Endothelial cell of umbilical vein (primary cell): ENCODE measurements around the gene ST13. TPM values are rescaled to one million over a fixed set of nuclear protein-coding genes. Genes with fewer than 3 reads are reported as not detected.

Experiments used
- BruUV-seq: library from RNA; stranded (reverse); fragments of 400-500 nt; replicated peaks from 2 replicates; lab custom pipeline; 2021; lab: Mats Ljungman, UMichigan
- CTCF ChIA-PET: fragments of 300-600, 350-600 bp; sonication (Branson Sonifier 250); formaldehyde crosslinking; loops from one replicate; lab custom pipeline; 2021; ENCODE audit warnings: antibody characterized with exemption, inconsistent platforms; lab: Charles Lee
- POLR2A ChIA-PET: fragments of 300-600, 350-600 bp; sonication (Branson Sonifier 250); formaldehyde crosslinking; loops from one replicate; lab custom pipeline; 2021; ENCODE audit warnings: antibody characterized with exemption, inconsistent platforms; lab: Charles Lee
- DNase-seq: peaks from one replicate; pipeline ENCODE4 v3.0.0-alpha.2; 2011; ENCODE audit warnings: low read depth, low spot score
- FAIRE-seq: peaks from 2 replicates; lab custom pipeline; 2011; peaks lifted over from hg19 to GRCh38; lab: Jason Lieb, UNC
- H2AFZ ChIP-seq: 2 replicates; pipeline ENCODE4 v1.6.0; 2012; ENCODE audit warnings: low read depth, low read length, control low read depth, inconsistent platforms
- H3K27ac ChIP-seq: 2 replicates; pipeline ENCODE4 v1.5.1; 2011; ENCODE audit warnings: low read depth, mild to moderate bottlenecking, control low read depth, low read length, moderate library complexity; ENCODE audit not compliant: insufficient read depth
- H3K27me3 ChIP-seq, 2 experiments: 2 replicates each; pipeline versions ENCODE4 v1.6.0 to v1.6.1; 2011; ENCODE audit warnings: low read length in 2 of 2, mixed read lengths in 1 of 2; ENCODE audit not compliant: control insufficient read depth in 2 of 2, insufficient read depth in 2 of 2
- H3K36me3 ChIP-seq, 2 experiments: 2 replicates in 1 of 2; 3 replicates in 1 of 2; pipeline ENCODE4 v1.5.1; 2011; ENCODE audit warnings: low read length in 2 of 2, mild to moderate bottlenecking in 1 of 2, moderate library complexity in 1 of 2; ENCODE audit not compliant: control insufficient read depth in 2 of 2, insufficient read depth in 2 of 2; ENCODE audit errors: extremely low read depth in 1 of 2
- H3K4me1 ChIP-seq: 3 replicates; pipeline ENCODE4 v1.5.1; 2011; ENCODE audit warnings: mild to moderate bottlenecking, low read length; ENCODE audit not compliant: control insufficient read depth, insufficient read depth; ENCODE audit errors: extremely low read depth
- H3K4me2 ChIP-seq: 2 replicates; pipeline ENCODE4 v1.6.1; 2011; ENCODE audit warnings: low read length, control low read depth, mixed read lengths; ENCODE audit not compliant: insufficient read depth
- H3K4me3 ChIP-seq, 3 experiments: fragments of 200-600 bp in 1 of 3; sonication (generic), shearing (Covaris generic) in 1 of 3; replicated peaks in 1 of 3; 2 replicates each; pipeline ENCODE4 v1.5.1; 2011 to 2016; ENCODE audit warnings: control low read depth in 3 of 3, low read length in 3 of 3, mild to moderate bottlenecking in 2 of 3, inconsistent platforms in 1 of 3, low read depth in 1 of 3, moderate library complexity in 1 of 3; ENCODE audit not compliant: insufficient read depth in 1 of 3
- H3K79me2 ChIP-seq: 2 replicates; pipeline ENCODE4 v1.6.0; 2012; ENCODE audit warnings: low read length, inconsistent platforms; ENCODE audit not compliant: control insufficient read depth, insufficient read depth
- H3K9ac ChIP-seq: replicated peaks from 2 replicates; pipeline ENCODE3; 2011; ENCODE audit warnings: low read length, control low read depth; ENCODE audit not compliant: insufficient read depth; ENCODE audit errors: extremely low read depth
- H3K9me1 ChIP-seq: replicated peaks from 3 replicates; pipeline ENCODE4 v1.6.0; 2011; ENCODE audit warnings: mild to moderate bottlenecking, low read length; ENCODE audit not compliant: control insufficient read depth, insufficient read depth; ENCODE audit errors: extremely low read depth
- H3K9me3 ChIP-seq: replicated peaks from 2 replicates; pipeline ENCODE4 v1.5.1; 2012; ENCODE audit warnings: low read length, inconsistent platforms; ENCODE audit not compliant: control insufficient read depth, insufficient read depth
- H4K20me1 ChIP-seq: replicated peaks from 2 replicates; pipeline ENCODE3; 2011; ENCODE audit warnings: mild to moderate bottlenecking, low read length; ENCODE audit not compliant: control insufficient read depth, insufficient read depth; ENCODE audit errors: extremely low read depth
- CTCF ChIP-seq, 2 donors: IDR thresholded peaks; 1 replicate in 1 of 2; 2 replicates in 1 of 2; pipeline ENCODE4 v1.5.1; 2011; ENCODE audit warnings: low read length in 2 of 2, mild to moderate bottlenecking in 2 of 2, moderate library complexity in 2 of 2, control low read depth in 1 of 2, inconsistent platforms in 1 of 2, low read depth in 1 of 2; ENCODE audit not compliant: insufficient read depth in 1 of 2; ENCODE audit errors: extremely low read depth in 1 of 2
- EZH2 ChIP-seq: IDR thresholded peaks from 2 replicates; pipeline ENCODE4 v1.6.1; 2012; ENCODE audit warnings: borderline replicate concordance, low read depth, mild to moderate bottlenecking, moderate library complexity, low read length, inconsistent platforms; ENCODE audit not compliant: severe bottlenecking
- FOS ChIP-seq: IDR thresholded peaks from 2 replicates; pipeline ENCODE4 v1.6.1; 2011; ENCODE audit warnings: mild to moderate bottlenecking, low read length, moderate library complexity, borderline replicate concordance; ENCODE audit not compliant: insufficient read depth
- GATA2 ChIP-seq: IDR thresholded peaks from 2 replicates; pipeline ENCODE4 v1.7.0; 2011; ENCODE audit warnings: low read depth, mild to moderate bottlenecking, moderate library complexity, mixed read lengths, low read length; ENCODE audit not compliant: insufficient read length, insufficient read depth
- JUN ChIP-seq: IDR thresholded peaks from 2 replicates; pipeline ENCODE4 v1.6.1; 2011; ENCODE audit warnings: borderline replicate concordance, low read depth; ENCODE audit not compliant: insufficient read length, insufficient read depth
- MYC ChIP-seq: IDR thresholded peaks from one replicate; pipeline ENCODE4 v1.6.1; 2011; ENCODE audit warnings: mild to moderate bottlenecking, low read depth, low read length
- POLR2A ChIP-seq: IDR thresholded peaks from 2 replicates; pipeline ENCODE4 v1.6.1; 2012; ENCODE audit warnings: low read depth, mild to moderate bottlenecking, control low read depth, low read length
- POLR2AphosphoS5 ChIP-seq: IDR thresholded peaks from 2 replicates; pipeline ENCODE4 v1.6.1; 2012; ENCODE audit warnings: low read depth, mild to moderate bottlenecking, control low read depth, low read length, moderate library complexity; ENCODE audit not compliant: insufficient read depth
- dilution Hi-C: fragments of 300-500 bp; cut with MboI; formaldehyde crosslinking; loops from one replicate; pipeline ENCODE4 v1.15.0; 2019; ENCODE audit warnings: low sequenced_read_pairs; ENCODE audit not compliant: extremely low pct_ligation_motif_present
- intact Hi-C: fragments of 100-400 bp; cut with micrococcal nuclease; formaldehyde crosslinking; loops from one replicate; pipeline ENCODE4 v1.10.0; 2022
- polyA plus RNA-seq, 4 experiments: library from polyadenylated mRNA; depleted of rRNA in 3 of 4; stranded (reverse) in 3 of 4; unstranded in 1 of 4; fragments of >200 nt; gene quantifications; 2 replicates each; pipeline versions ENCODE4 v1.2.1 to v1.2.3, GENCODE V29; 2011 to 2012; ENCODE audit warnings: missing spikeins in 1 of 4
- total RNA-seq: library from RNA; stranded (reverse); gene quantifications from 2 replicates; pipeline ENCODE4 v1.2.3, GENCODE V29; 2021

ST13 gene
- total and polyA plus RNA-seq, 2 donors (not counting 3 experiments of a cell fraction or from before 2014, with no cell fraction given): 41.2 to 250 TPM

- Histone ChIP-seq H3K79me2 (peaks cover 8% of the 10 kb centered on the region), H3K4me3 (no peak overlapping the region), H3K9me3 (no peaks in the 10 kb centered on the region), H3K27me3 (no peaks in the 10 kb centered on the region), H3K9me1 (no peaks in the 10 kb centered on the region), H4K20me1 (no peaks in the 10 kb centered on the region), H3K4me2 (no peak overlapping the region), H3K36me3 (no peaks in the 10 kb centered on the region), H3K9ac (no peak overlapping the region), H3K27ac (no peak overlapping the region), H3K4me1 (peaks cover 10% of the 10 kb centered on the region), H2AFZ (no peak overlapping the region)
- DNase-seq: no peak
- ChIA-PET POLR2A (interaction anchor here (1.8 kb wide), 1 partner anchor 10 kb away, joined by 4 read pairs; the partner anchor contains the start of genes ST13 and XPNPEP3), CTCF (interaction anchor here (0.6 to 1.7 kb wide), 5 partner anchors 9 to 220 kb away, joined by 3 to 8 read pairs (median 4); no protein-coding TSS in a partner anchor)
- no peak for TF ChIP-seq GATA2
- intact Hi-C loops: no loop called here
- BruUV-seq: no TSS peak
- dilution Hi-C loops: no loop called here
- no peak for FAIRE-seq
These were observed 10.7 kb upstream of the ST13 start for GRCh38 chr22:40867109-40867508.

DNA sequence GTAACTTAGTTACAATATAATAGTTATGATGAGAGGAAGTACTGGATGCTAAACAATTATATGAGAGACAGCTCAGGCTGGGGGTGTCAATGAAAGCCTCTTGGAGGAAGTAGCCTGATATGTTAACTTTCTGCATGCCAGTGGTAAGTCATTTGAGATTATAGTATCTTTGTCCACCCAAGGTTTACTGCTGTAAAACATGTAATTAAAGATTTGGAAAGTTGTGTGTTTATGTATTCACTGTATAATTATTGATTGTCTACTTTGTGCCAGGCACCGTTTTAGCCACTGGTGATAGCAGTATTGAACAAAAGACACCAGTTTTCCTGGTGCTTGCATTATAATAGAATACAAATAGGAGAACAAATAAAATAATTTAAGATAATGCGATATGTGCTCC lies 6.1 kb upstream of the ST13 start:
- BruUV-seq: no TSS peak
- ChIA-PET POLR2A (no interaction called here), CTCF (interaction anchor here (1.3 kb wide), 1 partner anchor 16 kb away, joined by 3 read pairs; no protein-coding TSS in a partner anchor)
- DNase-seq: no peak
- FAIRE-seq: no peak
- Histone ChIP-seq H3K27me3 (no peaks in the 10 kb centered on the region), H3K36me3 (peaks cover 0 to 2% of the 10 kb centered on the region in 2 experiments), H3K4me3 (no peak overlapping the region), H3K4me2 (no peak overlapping the region), H3K9ac (no peak overlapping the region), H3K9me3 (no peaks in the 10 kb centered on the region), H4K20me1 (no peaks in the 10 kb centered on the region), H3K9me1 (no peaks in the 10 kb centered on the region), H3K27ac (no peak overlapping the region), H3K4me1 (peaks cover 14% of the 10 kb centered on the region), H3K79me2 (peaks cover 23% of the 10 kb centered on the region), H2AFZ (no peak overlapping the region)
- intact Hi-C loops: no loop called here
- TF ChIP-seq POLR2AphosphoS5 (no peak), JUN (no peak), CTCF (IDR thresholded peaks at IDR 0.05; ENCODE audit: extremely low read depth in 1 of 2, insufficient read depth in 1 of 2, low read depth in 1 of 2, low read length in 2 of 2) (no peak), GATA2 (no peak), POLR2A (no peak), EZH2 (no peak), FOS (no peak), MYC (no peak)
- dilution Hi-C loops: no loop called here
